B cell (primary cell): ENCODE measurements around the gene CRYBA2.

Source experiments
- EZH2 ChIP-seq: IDR thresholded peaks from 2 replicates; pipeline ENCODE4 v1.6.1; 2012; ENCODE audit warnings: borderline replicate concordance, low read depth, mild to moderate bottlenecking, moderate library complexity, low read length; ENCODE audit not compliant: insufficient read depth, poor library complexity, severe bottlenecking
- TF ChIP-seq, protein P1 (sequence below): fragments of 200-600 bp; IDR thresholded peaks from one replicate; pipeline ENCODE4 v1.8.0; 2022; ENCODE audit warnings: antibody characterized with exemption, mild to moderate bottlenecking

DNA sequence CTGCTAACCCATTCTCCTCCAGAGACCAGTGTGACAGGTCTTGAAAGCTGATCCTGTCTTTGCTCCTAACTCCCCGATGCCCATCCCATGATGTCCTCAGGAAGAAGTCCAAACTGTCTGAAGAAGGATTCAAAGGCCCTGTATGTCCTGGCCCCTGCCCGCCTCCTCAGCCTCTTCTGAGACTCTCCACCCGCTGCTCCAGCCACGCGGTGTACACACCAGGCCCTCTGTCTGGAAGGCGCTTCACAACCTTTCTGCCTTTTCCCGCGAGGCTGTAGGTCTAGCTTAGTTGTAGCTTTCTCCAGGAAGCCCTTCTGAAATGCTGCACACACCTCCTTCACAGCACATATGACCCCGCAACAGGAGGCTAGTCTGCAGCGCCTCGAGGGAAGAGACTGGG, 23.5 kb upstream of the CRYBA2 start:
- TF ChIP-seq, protein P1, sequence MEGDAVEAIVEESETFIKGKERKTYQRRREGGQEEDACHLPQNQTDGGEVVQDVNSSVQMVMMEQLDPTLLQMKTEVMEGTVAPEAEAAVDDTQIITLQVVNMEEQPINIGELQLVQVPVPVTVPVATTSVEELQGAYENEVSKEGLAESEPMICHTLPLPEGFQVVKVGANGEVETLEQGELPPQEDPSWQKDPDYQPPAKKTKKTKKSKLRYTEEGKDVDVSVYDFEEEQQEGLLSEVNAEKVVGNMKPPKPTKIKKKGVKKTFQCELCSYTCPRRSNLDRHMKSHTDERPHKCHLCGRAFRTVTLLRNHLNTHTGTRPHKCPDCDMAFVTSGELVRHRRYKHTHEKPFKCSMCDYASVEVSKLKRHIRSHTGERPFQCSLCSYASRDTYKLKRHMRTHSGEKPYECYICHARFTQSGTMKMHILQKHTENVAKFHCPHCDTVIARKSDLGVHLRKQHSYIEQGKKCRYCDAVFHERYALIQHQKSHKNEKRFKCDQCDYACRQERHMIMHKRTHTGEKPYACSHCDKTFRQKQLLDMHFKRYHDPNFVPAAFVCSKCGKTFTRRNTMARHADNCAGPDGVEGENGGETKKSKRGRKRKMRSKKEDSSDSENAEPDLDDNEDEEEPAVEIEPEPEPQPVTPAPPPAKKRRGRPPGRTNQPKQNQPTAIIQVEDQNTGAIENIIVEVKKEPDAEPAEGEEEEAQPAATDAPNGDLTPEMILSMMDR: no peak
- no peak for TF ChIP-seq EZH2
